ENCODE data around the gene MED19.
A peak's percentile ranks its signal among the peaks of the same experiment; 100 is the strongest.

The MED19 gene

GRCh38 chr11:57679396-57679795, 32.6 kb downstream of the MED19 start:
- TF ChIP-seq CTCF (IDR thresholded peaks at IDR 0.05; ENCODE audit: borderline replicate concordance, insufficient read depth, low read depth, low read length): no peak
- no peak overlapping the region for H3K4me3 ChIP-seq (ENCODE audit: low read depth, low read length)

- H3K4me3 ChIP-seq (ENCODE audit: low read depth, low read length): no peak overlapping the region
- TF ChIP-seq CTCF (IDR thresholded peaks at IDR 0.05; ENCODE audit: borderline replicate concordance, insufficient read depth, low read depth, low read length): no peak
Observed at GRCh38 chr11:57675176-57675941, 36.7 kb downstream of the MED19 start.

GRCh38 chr11:57674251-57674650, 37.8 kb downstream of the MED19 start:
- H3K4me3 ChIP-seq (ENCODE audit: low read depth, low read length): no peak overlapping the region
- no peak for TF ChIP-seq CTCF (IDR thresholded peaks at IDR 0.05; ENCODE audit: borderline replicate concordance, insufficient read depth, low read depth, low read length)

GRCh38 chr11:57668434-57668782, 43.6 kb downstream of the MED19 start:
- TF ChIP-seq CTCF (IDR thresholded peaks at IDR 0.05; ENCODE audit: borderline replicate concordance, insufficient read depth, low read depth, low read length): no peak
- peak overlapping the region; percentile 92 for H3K4me3 ChIP-seq (ENCODE audit: low read depth, low read length)

- H3K4me3 ChIP-seq (ENCODE audit: low read depth, low read length): peak within 1 kb of the TSS; percentile 92
- TF ChIP-seq CTCF (IDR thresholded peaks at IDR 0.05; ENCODE audit: borderline replicate concordance, insufficient read depth, low read depth, low read length): peak; percentile 44; the same call in 1 of the 2 replicates
Observed at GRCh38 chr11:57667736-57668433, 44.1 kb downstream of the MED19 start, which contains the start of gene ZDHHC5. Gene ZDHHC5 (plus strand): TSS chr11:57668114. CDS start chr11:57673091, 4,977 bp downstream.

- no peak for TF ChIP-seq CTCF (IDR thresholded peaks at IDR 0.05; ENCODE audit: borderline replicate concordance, insufficient read depth, low read depth, low read length)
- peak overlapping the region; percentile 92 for H3K4me3 ChIP-seq (ENCODE audit: low read depth, low read length)
Observed at GRCh38 chr11:57667117-57667735, 44.8 kb downstream of the MED19 start.
